ENCODE measurements around the gene TAMALIN.

GRCh38 chr12:52046859-52047258 is 40.1 kb downstream of the TAMALIN start:
- TF ChIP-seq CTCF (IDR thresholded peaks at IDR 0.05 in 8 of 11, conservative IDR thresholded peaks at IDR 0.05 in 3 of 11) (no peak), POLR2A (IDR thresholded peaks at IDR 0.05) (no peak)

Data from spleen (tissue), 7 donors.